CD14-positive monocyte (primary cell): ENCODE data around the gene HOATZ. TPM values are rescaled to one million over a fixed set of nuclear protein-coding genes. Genes with fewer than 3 reads are reported as not detected.

Experiments
- DNase-seq, 3 donors: peaks; one replicate each; pipeline ENCODE4 v3.0.0-alpha.2; 2011 to 2022
- H2AFZ ChIP-seq: 2 replicates; pipeline ENCODE4 v1.6.0; 2012; ENCODE audit warnings: mild to moderate bottlenecking, low read depth, low read length, inconsistent platforms; ENCODE audit not compliant: insufficient read depth, poor library complexity, severe bottlenecking
- H3K27ac ChIP-seq, 2 donors: 1 replicate in 1 of 2; 2 replicates in 1 of 2; pipeline ENCODE4 v1.5.1; 2012 to 2013; ENCODE audit warnings: low read length in 2 of 2, control low read depth in 1 of 2, inconsistent platforms in 1 of 2, low read depth in 1 of 2, mild to moderate bottlenecking in 1 of 2
- H3K27me3 ChIP-seq, 2 donors: one replicate each; pipeline versions ENCODE4 v1.6.0 to v1.6.1; 2011 to 2013; ENCODE audit warnings: low read length in 2 of 2; ENCODE audit not compliant: control insufficient read depth in 2 of 2, insufficient read depth in 2 of 2
- H3K36me3 ChIP-seq, 2 donors: replicated peaks in 1 of 2; 1 replicate in 1 of 2; 2 replicates in 1 of 2; pipeline versions ENCODE4 v1.5.1 to v1.6.1; 2012 to 2013; ENCODE audit warnings: low read length in 2 of 2, control low read depth in 1 of 2, inconsistent platforms in 1 of 2, mild to moderate bottlenecking in 1 of 2; ENCODE audit not compliant: insufficient read depth in 2 of 2, control insufficient read depth in 1 of 2
- H3K4me1 ChIP-seq, 2 donors: 1 replicate in 1 of 2; 2 replicates in 1 of 2; pipeline versions ENCODE4 v1.5.1 to v1.6.1; 2012 to 2013; ENCODE audit warnings: low read length in 2 of 2, control low read depth in 1 of 2, inconsistent platforms in 1 of 2, mild to moderate bottlenecking in 1 of 2, moderate library complexity in 1 of 2; ENCODE audit not compliant: insufficient read depth in 2 of 2, control insufficient read depth in 1 of 2
- H3K4me2 ChIP-seq: replicated peaks from 2 replicates; pipeline ENCODE3; 2012; ENCODE audit warnings: low read length, moderate library complexity, mild to moderate bottlenecking; ENCODE audit not compliant: poor library complexity, severe bottlenecking; ENCODE audit errors: extremely low read depth
- H3K4me3 ChIP-seq, 3 experiments: fragments of 200-600 bp in 1 of 3; sonication (generic) in 1 of 3; replicated peaks in 1 of 3; 1 replicate in 2 of 3; 2 replicates in 1 of 3; pipeline ENCODE4 v1.5.1; 2011 to 2013; ENCODE audit warnings: low read length in 3 of 3, mild to moderate bottlenecking in 3 of 3, control low read depth in 2 of 3, low read depth in 2 of 3, inconsistent platforms in 1 of 3, moderate library complexity in 1 of 3
- H3K79me2 ChIP-seq: 2 replicates; pipeline ENCODE4 v1.6.0; 2012; ENCODE audit warnings: mild to moderate bottlenecking, control low read depth, inconsistent platforms, low read length, moderate library complexity; ENCODE audit not compliant: insufficient read depth
- H3K9ac ChIP-seq: 2 replicates; pipeline ENCODE4 v1.6.0; 2017; ENCODE audit warnings: low read length, mild to moderate bottlenecking; ENCODE audit not compliant: insufficient read depth, poor library complexity, severe bottlenecking
- H3K9me3 ChIP-seq, 2 donors: replicated peaks in 1 of 2; 1 replicate in 1 of 2; 2 replicates in 1 of 2; pipeline versions ENCODE4 v1.5.1 to v1.6.1; 2012 to 2013; ENCODE audit warnings: low read length in 2 of 2, control low read depth in 1 of 2; ENCODE audit not compliant: control insufficient read depth in 1 of 2, insufficient read depth in 1 of 2
- H4K20me1 ChIP-seq: 2 replicates; pipeline ENCODE4 v1.6.0; 2012; ENCODE audit warnings: mild to moderate bottlenecking, low read length, control low read depth, moderate library complexity; ENCODE audit not compliant: insufficient read depth
- H3K27ac Mint-ChIP-seq, 7 donors: one replicate each; pipeline ENCODE4 v1.8.0; 2020; ENCODE audit warnings: mild to moderate bottlenecking in 7 of 7, mixed read lengths in 7 of 7, moderate library complexity in 6 of 7, inconsistent platforms in 2 of 7
- H3K27me3 Mint-ChIP-seq, 3 donors: one replicate each; pipeline ENCODE4 v1.8.0; 2021 to 2022; ENCODE audit warnings: low read depth in 3 of 3, mild to moderate bottlenecking in 3 of 3, mixed read lengths in 3 of 3, moderate library complexity in 3 of 3, inconsistent platforms in 1 of 3
- H3K36me3 Mint-ChIP-seq, 2 donors: one replicate each; pipeline ENCODE4 v1.8.0; 2020; ENCODE audit warnings: mixed read lengths in 2 of 2, inconsistent platforms in 1 of 2, mild to moderate bottlenecking in 1 of 2
- H3K4me1 Mint-ChIP-seq: one replicate; pipeline ENCODE4 v1.8.0; 2020; ENCODE audit warnings: mild to moderate bottlenecking, mixed read lengths
- H3K4me3 Mint-ChIP-seq, 2 donors: one replicate each; pipeline ENCODE4 v1.8.0; 2020; ENCODE audit warnings: mild to moderate bottlenecking in 2 of 2, mixed read lengths in 2 of 2, moderate library complexity in 1 of 2
- H3K9me3 Mint-ChIP-seq, 7 donors: one replicate each; pipeline ENCODE4 v1.8.0; 2020 to 2022; ENCODE audit warnings: mixed read lengths in 7 of 7, mild to moderate bottlenecking in 6 of 7, moderate library complexity in 6 of 7, inconsistent platforms in 2 of 7
- intact Hi-C, 2 donors: fragments of 100-400 bp; cut with micrococcal nuclease; formaldehyde crosslinking; loops; one replicate each; pipeline versions ENCODE4 v1.15.0 to v1.15.1; 2023
- polyA plus RNA-seq, 3 donors: library from polyadenylated mRNA; depleted of rRNA in 1 of 3; unstranded in 2 of 3; stranded (reverse) in 1 of 3; fragments of 300-500 nt in 2 of 3; fragments of >200 nt in 1 of 3; fragmentation: Illumina TruSeq in 2 of 3; gene quantifications; 1 replicate in 2 of 3; 2 replicates in 1 of 3; pipeline ENCODE4 v1.2.3, GENCODE V29; 2012 to 2021
- TF ChIP-seq, protein P1 (sequence below): fragments of 200-600 bp; IDR thresholded peaks from one replicate; pipeline ENCODE4 v1.8.0; 2022; ENCODE audit warnings: antibody characterized with exemption, mild to moderate bottlenecking

The HOATZ gene
- polyA plus RNA-seq, 3 donors: not detected

- Mint-ChIP-seq H3K4me3 (no peak overlapping the region), H3K4me1 (peaks cover 5% of the 10 kb centered on the region), H3K9me3 (peaks cover 5 to 16% (median 13%) of the 10 kb centered on the region in 7 donors), H3K36me3 (no peaks in the 10 kb centered on the region), H3K27me3 (peaks cover 0 to 4% (median 0%) of the 10 kb centered on the region in 3 donors), H3K27ac (no peak overlapping the region)
- Histone ChIP-seq H3K36me3 (no peaks in the 10 kb centered on the region), H3K27ac (no peak overlapping the region), H3K4me2 (no peak overlapping the region), H3K9me3 (peaks cover 7 to 9% of the 10 kb centered on the region in 2 donors), H3K4me3 (no peak overlapping the region), H3K27me3 (no peaks in the 10 kb centered on the region), H3K4me1 (no peaks in the 10 kb centered on the region), H3K79me2 (no peaks in the 10 kb centered on the region), H3K9ac (no peak overlapping the region), H2AFZ (no peak overlapping the region), H4K20me1 (no peaks in the 10 kb centered on the region)
- TF ChIP-seq, protein P1, sequence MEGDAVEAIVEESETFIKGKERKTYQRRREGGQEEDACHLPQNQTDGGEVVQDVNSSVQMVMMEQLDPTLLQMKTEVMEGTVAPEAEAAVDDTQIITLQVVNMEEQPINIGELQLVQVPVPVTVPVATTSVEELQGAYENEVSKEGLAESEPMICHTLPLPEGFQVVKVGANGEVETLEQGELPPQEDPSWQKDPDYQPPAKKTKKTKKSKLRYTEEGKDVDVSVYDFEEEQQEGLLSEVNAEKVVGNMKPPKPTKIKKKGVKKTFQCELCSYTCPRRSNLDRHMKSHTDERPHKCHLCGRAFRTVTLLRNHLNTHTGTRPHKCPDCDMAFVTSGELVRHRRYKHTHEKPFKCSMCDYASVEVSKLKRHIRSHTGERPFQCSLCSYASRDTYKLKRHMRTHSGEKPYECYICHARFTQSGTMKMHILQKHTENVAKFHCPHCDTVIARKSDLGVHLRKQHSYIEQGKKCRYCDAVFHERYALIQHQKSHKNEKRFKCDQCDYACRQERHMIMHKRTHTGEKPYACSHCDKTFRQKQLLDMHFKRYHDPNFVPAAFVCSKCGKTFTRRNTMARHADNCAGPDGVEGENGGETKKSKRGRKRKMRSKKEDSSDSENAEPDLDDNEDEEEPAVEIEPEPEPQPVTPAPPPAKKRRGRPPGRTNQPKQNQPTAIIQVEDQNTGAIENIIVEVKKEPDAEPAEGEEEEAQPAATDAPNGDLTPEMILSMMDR: no peak
- DNase-seq: no peak
- intact Hi-C loops: no loop called here
Measured at GRCh38 chr11:111554532-111554931, 40.0 kb downstream of the HOATZ start.

- no peaks in the 10 kb centered on the region for H3K36me3 Mint-ChIP-seq
- H3K27ac Mint-ChIP-seq: no peak overlapping the region
- Histone ChIP-seq H3K4me1 (no peaks in the 10 kb centered on the region), H3K9ac (no peak overlapping the region), H3K27ac (no peak overlapping the region), H3K4me3 (no peak overlapping the region), H3K79me2 (no peaks in the 10 kb centered on the region), H3K27me3 (no peaks in the 10 kb centered on the region), H3K4me2 (no peak overlapping the region), H3K9me3 (peaks cover 7 to 9% of the 10 kb centered on the region in 2 donors), H2AFZ (no peak overlapping the region), H3K36me3 (no peaks in the 10 kb centered on the region), H4K20me1 (no peaks in the 10 kb centered on the region)
- H3K4me3 Mint-ChIP-seq: no peak overlapping the region
- intact Hi-C loops: no loop called here
- H3K27me3 Mint-ChIP-seq: peaks cover 0 to 4% (median 0%) of the 10 kb centered on the region in 3 donors
- no peak for DNase-seq
- H3K4me1 Mint-ChIP-seq: peaks cover 3% of the 10 kb centered on the region
- peaks cover 5 to 16% (median 13%) of the 10 kb centered on the region in 7 donors for H3K9me3 Mint-ChIP-seq
- TF ChIP-seq, protein P1: no peak
Measured at GRCh38 chr11:111555255-111555654, 40.7 kb downstream of the HOATZ start.
